Spleen (tissue), 11 donors: ENCODE results near the gene SLC5A11. TPM values are rescaled to one million over a fixed set of nuclear protein-coding genes. Genes with fewer than 3 reads are reported as not detected.

Source experiments
- DNase-seq: peaks from one replicate; pipeline ENCODE4 v3.0.0-alpha.2; 2020
- H3K27ac ChIP-seq, 8 donors: fragments of 200-600 bp; sonication (generic) in 7 of 8; 1 replicate in 4 of 8; 2 replicates in 4 of 8; pipeline versions ENCODE4 v1.5.0 to v1.8.0; 2016 to 2021; ENCODE audit warnings: inconsistent platforms in 4 of 8, mild to moderate bottlenecking in 4 of 8, moderate library complexity in 1 of 8
- H3K27me3 ChIP-seq, 7 donors: fragments of 200-600 bp; sonication (generic) in 6 of 7; replicated peaks in 1 of 7; 1 replicate in 4 of 7; 2 replicates in 3 of 7; pipeline versions ENCODE4 v1.5.0 to v1.8.0; 2016 to 2021; ENCODE audit warnings: inconsistent platforms in 3 of 7, mild to moderate bottlenecking in 1 of 7
- H3K36me3 ChIP-seq, 6 donors: fragments of 200-600 bp; sonication (generic) in 5 of 6; 1 replicate in 4 of 6; 2 replicates in 2 of 6; pipeline versions ENCODE4 v1.5.0 to v1.8.0; 2016 to 2021; ENCODE audit warnings: inconsistent platforms in 2 of 6
- H3K4me1 ChIP-seq, 6 donors: fragments of 200-600 bp; sonication (generic) in 5 of 6; 1 replicate in 3 of 6; 2 replicates in 3 of 6; pipeline versions ENCODE4 v1.5.0 to v1.8.0; 2016 to 2021; ENCODE audit warnings: inconsistent platforms in 3 of 6
- H3K4me3 ChIP-seq, 8 donors: fragments of 200-600 bp; sonication (generic) in 7 of 8; 1 replicate in 4 of 8; 2 replicates in 4 of 8; pipeline versions ENCODE4 v1.5.0 to v1.8.0; 2016 to 2021; ENCODE audit warnings: inconsistent platforms in 4 of 8, mild to moderate bottlenecking in 4 of 8, moderate library complexity in 2 of 8
- H3K9me3 ChIP-seq, 8 donors: fragments of 200-600 bp; sonication (generic) in 7 of 8; 1 replicate in 4 of 8; 2 replicates in 4 of 8; pipeline versions ENCODE4 v1.5.0 to v1.8.0; 2016 to 2021; ENCODE audit warnings: inconsistent platforms in 4 of 8
- CTCF ChIP-seq, 11 experiments: fragments of 200-600 bp in 7 of 11; fragments of 450-650 bp in 4 of 11; sonication (generic) in 4 of 11; IDR thresholded peaks in 8 of 11; conservative IDR thresholded peaks in 3 of 11; 1 replicate in 7 of 11; 2 replicates in 4 of 11; pipeline versions ENCODE4 v1.4.0 to v1.8.0; 2016 to 2021; ENCODE audit warnings: antibody characterized with exemption in 11 of 11, inconsistent platforms in 4 of 11, mild to moderate bottlenecking in 1 of 11
- POLR2A ChIP-seq, 3 donors: fragments of 450-650 bp; IDR thresholded peaks; one replicate each; pipeline ENCODE4 v1.5.1; 2017; ENCODE audit warnings: antibody characterized with exemption in 3 of 3, mild to moderate bottlenecking in 1 of 3
- POLR2AphosphoS5 ChIP-seq, 3 donors: sonication (generic); formaldehyde crosslinking; IDR thresholded peaks; one replicate each; pipeline ENCODE4 v1.5.1; 2017; ENCODE audit warnings: antibody characterized with exemption in 3 of 3
- WGBS, 5 donors: extraction: QIAGEN DNeasy Blood & Tissue Kit in 3 of 5; methylation state at CpG; one replicate each; pipeline versions ENCODE4 v1.1.5 to v1.1.7; 2013 to 2018; 5-methylcytosine and 5-hydroxymethylcytosine counted together
- intact Hi-C: fragments of 100-400 bp; cut with DNase I; formaldehyde crosslinking; loops from one replicate; pipeline ENCODE4 v1.15.0; 2023; ENCODE audit warnings: low total_unique reads
- polyA plus RNA-seq, 3 donors: library from polyadenylated mRNA; stranded (reverse); fragments of 200-250 nt; gene quantifications; one replicate each; pipeline ENCODE4 v1.2.1, GENCODE V29; 2013
- total RNA-seq, 7 donors: library from RNA; depleted of rRNA in 3 of 7; stranded (reverse); fragments of >200 nt in 3 of 7; fragmentation: NEBNext Ultra II Directional in 4 of 7; extraction: Animal tissue kit (Norgen Biotek cat#: 25700) in 4 of 7; gene quantifications; one replicate each; pipeline versions ENCODE4 v1.1.0 to v1.2.1, GENCODE V29; 2016 to 2021
- donor health status: healthy with polysubstance abuse.
- donor health status: DM: no; HTN: no; CAD: no; lungs with moderate emphysema.
- donor health status: DM: no; HTN: no; CAD: no.
- donor health status: Bipolar disorder and iron deficiency.
- donor health status: healthy.
- donor health status: DM: no; HTN: no; CAD: no.
- donor health status: DM: yes; HTN: yes; CAD: no.

Gene SLC5A11
- total and polyA plus RNA-seq, 10 donors, result 0.14 to 1.9 (median 0.46) TPM; not detected in 3

DNA sequence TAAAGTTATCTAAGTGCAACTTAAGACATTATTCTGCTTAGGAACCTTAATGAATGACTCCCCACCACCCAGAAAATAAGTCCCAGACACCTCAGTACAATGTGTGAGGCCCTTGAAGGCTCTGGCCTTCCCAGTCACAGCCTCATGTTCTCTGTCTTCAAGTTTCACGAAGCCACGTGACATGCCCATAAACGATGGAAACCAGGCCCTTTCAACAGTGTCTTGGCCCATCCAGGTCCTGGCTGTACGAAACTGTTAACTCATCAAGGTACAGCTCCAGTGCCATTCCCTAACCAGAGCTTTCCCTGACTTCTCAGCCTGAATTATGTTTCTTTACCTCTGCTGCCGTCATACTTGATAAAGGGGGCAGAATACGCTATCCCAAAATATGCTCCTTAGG is 100.4 kb downstream of the SLC5A11 start:
- peaks cover 4 to 100% (median 98%) of the 10 kb centered on the region in 6 donors for H3K36me3 ChIP-seq

GRCh38 chr16:24950275-24950674 is 104.5 kb downstream of the SLC5A11 start:
- Histone ChIP-seq H3K4me3 (no peak overlapping the region), H3K4me1 (no peaks in the 10 kb centered on the region), H3K27me3 (no peaks in the 10 kb centered on the region), H3K27ac (no peak overlapping the region), H3K9me3 (no peaks in the 10 kb centered on the region), H3K36me3 (peaks cover 5 to 100% (median 100%) of the 10 kb centered on the region in 6 donors)
- no peak for TF ChIP-seq CTCF (IDR thresholded peaks at IDR 0.05 in 8 of 11, conservative IDR thresholded peaks at IDR 0.05 in 3 of 11)
- TF ChIP-seq POLR2A (IDR thresholded peaks at IDR 0.05), result no peak
- no peak for TF ChIP-seq POLR2AphosphoS5 (IDR thresholded peaks at IDR 0.05)
- intact Hi-C loops, result no loop called here
- DNase-seq, result no peak
- WGBS, 5 donors, result 92 to 99% (median 96%) methylated on average over 5 of the region's 5 CpGs

More for the DNA sequence above, 100.4 kb downstream of the SLC5A11 start:
- no peak for DNase-seq
- intact Hi-C loops, result no loop called here
- TF ChIP-seq CTCF (IDR thresholded peaks at IDR 0.05 in 8 of 11, conservative IDR thresholded peaks at IDR 0.05 in 3 of 11) (no peak), POLR2A (IDR thresholded peaks at IDR 0.05) (no peak), POLR2AphosphoS5 (IDR thresholded peaks at IDR 0.05) (peak in 1 of 3 donors; percentile 21)
- Histone ChIP-seq H3K27me3 (no peaks in the 10 kb centered on the region), H3K27ac (no peak overlapping the region), H3K9me3 (no peaks in the 10 kb centered on the region), H3K4me1 (no peaks in the 10 kb centered on the region), H3K4me3 (no peak overlapping the region)
- 87 to 93% (median 90%) methylated on average over 6 of the region's 6 CpGs for WGBS, 5 donors

GRCh38 chr16:24953306-24953705 is 107.5 kb downstream of the SLC5A11 start:
- TF ChIP-seq POLR2AphosphoS5 (IDR thresholded peaks at IDR 0.05) (no peak), CTCF (IDR thresholded peaks at IDR 0.05 in 8 of 11, conservative IDR thresholded peaks at IDR 0.05 in 3 of 11) (no peak), POLR2A (IDR thresholded peaks at IDR 0.05) (no peak)
- 78 to 93% (median 81%) methylated on average over 6 of the region's 6 CpGs for WGBS, 5 donors

GRCh38 chr16:24953721-24954120 is 108.0 kb downstream of the SLC5A11 start:
- Histone ChIP-seq H3K4me1 (peaks cover 0 to 15% (median 6%) of the 10 kb centered on the region in 6 donors), H3K36me3 (peaks cover 5 to 100% (median 99%) of the 10 kb centered on the region in 6 donors), H3K9me3 (no peaks in the 10 kb centered on the region), H3K27ac (peak overlapping the region in 2 of 8 donors; percentile 13 to 43), H3K27me3 (no peaks in the 10 kb centered on the region), H3K4me3 (no peak overlapping the region)
- no peak for TF ChIP-seq CTCF (IDR thresholded peaks at IDR 0.05 in 8 of 11, conservative IDR thresholded peaks at IDR 0.05 in 3 of 11)
- TF ChIP-seq POLR2AphosphoS5 (IDR thresholded peaks at IDR 0.05), result no peak
- TF ChIP-seq POLR2A (IDR thresholded peaks at IDR 0.05), result no peak
- WGBS, 5 donors, result 92 to 97% (median 95%) methylated on average over 5 of the region's 5 CpGs
- no peak for DNase-seq
- intact Hi-C loops, result no loop called here

More at GRCh38 chr16:24953306-24953705, 107.5 kb downstream of the SLC5A11 start:
- peak overlapping the region in 2 of 8 donors; percentile 13 to 43 for H3K27ac ChIP-seq
- H3K9me3 ChIP-seq, result no peaks in the 10 kb centered on the region
- no peaks in the 10 kb centered on the region for H3K27me3 ChIP-seq
- DNase-seq, result no peak
- no peak overlapping the region for H3K4me3 ChIP-seq
- H3K4me1 ChIP-seq, result peaks cover 0 to 11% (median 5%) of the 10 kb centered on the region in 6 donors
- peaks cover 5 to 100% (median 99%) of the 10 kb centered on the region in 6 donors for H3K36me3 ChIP-seq
- intact Hi-C loops, result no loop called here
